Measurements from ENCODE around the gene CDHR3. TPM values are rescaled to one million over a fixed set of nuclear protein-coding genes. Genes with fewer than 3 reads are reported as not detected.

CDHR3 gene
- total RNA-seq, 1 experiment from 2014 or later, result 6.5 TPM

- H3K27ac ChIP-seq (ENCODE audit: low read length), result no peak overlapping the region
- peaks cover 9% of the 10 kb centered on the region for H3K4me1 ChIP-seq (ENCODE audit: control insufficient read depth, insufficient read depth, low read length)
- no peak for ATAC-seq
- ChIA-PET POLR2A (no interaction called here), CTCF (no interaction called here)
- H3K9me3 ChIP-seq (ENCODE audit: control insufficient read depth, insufficient read depth, low read depth, low read length), result no peaks in the 10 kb centered on the region
- intact Hi-C loops (cut with micrococcal nuclease; ENCODE audit: unreplicated experiment) (no loop called here), in situ Hi-C loops (cut with HindIII; ENCODE audit: low pct_unique_long_range_greater_than_20kb, low sequenced_read_pairs) (no loop called here)
- no TSS peak for BruUV-seq (replicated peaks)
- TF ChIP-seq REST (IDR thresholded peaks at IDR 0.05; ENCODE audit: insufficient read depth in 1 of 2, low read depth in 2 of 2, low read length in 1 of 2) (no peak), POLR2AphosphoS5 (IDR thresholded peaks at IDR 0.05; ENCODE audit: low read depth, low read length) (no peak), TCF7L2 (IDR thresholded peaks at IDR 0.05; ENCODE audit: low read depth, low read length) (no peak)
- no peaks in the 10 kb centered on the region for H3K27me3 ChIP-seq (ENCODE audit: control insufficient read depth, insufficient read depth, low read length)
- no peak for DNase-seq (ENCODE audit: low read depth, low spot score)
- no peaks in the 10 kb centered on the region for H3K36me3 ChIP-seq (ENCODE audit: control insufficient read depth, insufficient read depth, low read length)
- H3K4me3 ChIP-seq (ENCODE audit: low read depth in 2 of 2, low read length in 2 of 2), result no peak overlapping the region
Measured at GRCh38 chr7:106076537-106076936, 113.5 kb downstream of the CDHR3 start.

GRCh38 chr7:106080300-106080987, 117.4 kb downstream of the CDHR3 start:
- no peaks in the 10 kb centered on the region for H3K9me3 ChIP-seq (ENCODE audit: control insufficient read depth, insufficient read depth, low read depth, low read length)
- TF ChIP-seq POLR2AphosphoS5 (IDR thresholded peaks at IDR 0.05; ENCODE audit: low read depth, low read length), result no peak
- TF ChIP-seq TCF7L2 (IDR thresholded peaks at IDR 0.05; ENCODE audit: low read depth, low read length), result no peak
- no peak for TF ChIP-seq SIN3A (IDR thresholded peaks at IDR 0.05; ENCODE audit: borderline replicate concordance, insufficient read depth, low read depth, low read length)
- no peak for TF ChIP-seq CTCF (IDR thresholded peaks at IDR 0.05)
- no peak for TF ChIP-seq REST (IDR thresholded peaks at IDR 0.05; ENCODE audit: insufficient read depth in 1 of 2, low read depth in 2 of 2, low read length in 1 of 2)
- CTCF ChIA-PET, result no interaction called here
- in situ Hi-C loops (cut with HindIII; ENCODE audit: low pct_unique_long_range_greater_than_20kb, low sequenced_read_pairs) (no loop called here), intact Hi-C loops (cut with micrococcal nuclease; ENCODE audit: unreplicated experiment) (no loop called here)
- DNase-seq (ENCODE audit: low read depth, low spot score) (no peak), ATAC-seq (no peak)
- H3K4me1 ChIP-seq (ENCODE audit: control insufficient read depth, insufficient read depth, low read length), result no peaks in the 10 kb centered on the region; the same call in none of the 2 replicates
- no TSS peak for BruUV-seq (replicated peaks)
- H3K4me3 ChIP-seq (ENCODE audit: low read depth in 2 of 2, low read length in 2 of 2), result no peak overlapping the region
- no peaks in the 10 kb centered on the region for H3K27me3 ChIP-seq (ENCODE audit: control insufficient read depth, insufficient read depth, low read length)
- no peak overlapping the region for H3K27ac ChIP-seq (ENCODE audit: low read length)
- POLR2A ChIA-PET, result interaction anchor here (0.6 to 0.7 kb wide), 2 partner anchors 20 to 1072 kb away, joined by 4 to 10 read pairs; no protein-coding TSS in a partner anchor
- no peaks in the 10 kb centered on the region for H3K36me3 ChIP-seq (ENCODE audit: control insufficient read depth, insufficient read depth, low read length)

Measured in Panc1 (cell line).